Esophagus squamous epithelium (tissue), 4 donors: ENCODE measurements around the gene SHKBP1.

Source experiments
- POLR2A ChIP-seq, 4 donors: fragments of 450-650 bp; IDR thresholded peaks; one replicate each; pipeline ENCODE4 v1.6.1; 2017; ENCODE audit warnings: antibody characterized with exemption in 4 of 4, mild to moderate bottlenecking in 4 of 4, moderate library complexity in 3 of 4
- TF ChIP-seq, protein P1 (sequence below), 6 experiments: fragments of 450-650 bp in 4 of 6; fragments of 200-600 bp in 2 of 6; sonication (generic) in 2 of 6; IDR thresholded peaks; one replicate each; pipeline ENCODE4 v1.5.1; 2016 to 2019; ENCODE audit warnings: antibody characterized with exemption in 6 of 6, mild to moderate bottlenecking in 4 of 6, moderate library complexity in 4 of 6

DNA sequence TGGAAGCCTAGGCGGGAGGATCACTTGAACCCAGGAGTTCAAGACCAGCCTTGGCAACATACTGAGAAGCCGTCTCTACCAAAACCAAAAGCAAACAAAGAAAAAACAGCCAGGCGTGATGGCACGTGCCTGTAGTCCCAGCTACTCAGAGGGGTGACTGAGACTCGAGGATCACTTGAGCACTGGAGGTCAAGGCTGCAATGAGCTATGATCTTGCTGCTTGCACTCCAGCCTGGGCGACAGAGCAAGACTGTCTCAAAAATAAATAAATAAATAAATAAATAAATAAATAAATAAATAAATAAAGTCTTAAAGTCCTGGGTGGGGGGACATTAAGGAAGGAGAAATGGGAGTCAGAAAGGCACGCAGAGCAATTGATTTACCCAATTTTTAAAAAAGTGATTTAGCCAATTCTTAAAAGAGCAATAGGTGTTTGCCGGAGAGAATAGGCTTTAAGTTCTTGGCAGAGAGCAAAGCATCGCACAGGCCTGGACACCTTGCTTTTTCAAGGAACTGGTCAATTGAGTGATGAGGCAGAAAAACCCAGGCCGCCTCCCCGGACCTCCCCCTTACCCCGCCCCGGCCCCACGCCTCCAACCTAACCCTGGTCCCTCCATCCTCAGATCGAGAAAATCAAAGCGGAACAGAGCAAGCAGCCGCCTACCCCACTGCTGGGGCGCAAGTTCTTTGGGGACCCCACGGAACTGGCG lies 9.5 kb upstream of the SHKBP1 start:
- TF ChIP-seq, protein P1, sequence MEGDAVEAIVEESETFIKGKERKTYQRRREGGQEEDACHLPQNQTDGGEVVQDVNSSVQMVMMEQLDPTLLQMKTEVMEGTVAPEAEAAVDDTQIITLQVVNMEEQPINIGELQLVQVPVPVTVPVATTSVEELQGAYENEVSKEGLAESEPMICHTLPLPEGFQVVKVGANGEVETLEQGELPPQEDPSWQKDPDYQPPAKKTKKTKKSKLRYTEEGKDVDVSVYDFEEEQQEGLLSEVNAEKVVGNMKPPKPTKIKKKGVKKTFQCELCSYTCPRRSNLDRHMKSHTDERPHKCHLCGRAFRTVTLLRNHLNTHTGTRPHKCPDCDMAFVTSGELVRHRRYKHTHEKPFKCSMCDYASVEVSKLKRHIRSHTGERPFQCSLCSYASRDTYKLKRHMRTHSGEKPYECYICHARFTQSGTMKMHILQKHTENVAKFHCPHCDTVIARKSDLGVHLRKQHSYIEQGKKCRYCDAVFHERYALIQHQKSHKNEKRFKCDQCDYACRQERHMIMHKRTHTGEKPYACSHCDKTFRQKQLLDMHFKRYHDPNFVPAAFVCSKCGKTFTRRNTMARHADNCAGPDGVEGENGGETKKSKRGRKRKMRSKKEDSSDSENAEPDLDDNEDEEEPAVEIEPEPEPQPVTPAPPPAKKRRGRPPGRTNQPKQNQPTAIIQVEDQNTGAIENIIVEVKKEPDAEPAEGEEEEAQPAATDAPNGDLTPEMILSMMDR (IDR thresholded peaks at IDR 0.05): no peak
- no peak for TF ChIP-seq POLR2A (IDR thresholded peaks at IDR 0.05)
